K562 (cell line): ENCODE data around the gene ZFPM1. TPM values are rescaled to one million over a fixed set of nuclear protein-coding genes. Genes with fewer than 3 reads are reported as not detected.

ENCODE experiments used
- ARID2 ChIP-seq: fragments of 450-650 bp; IDR thresholded peaks from 2 replicates; pipeline ENCODE4 v1.6.1; 2017; ENCODE audit warnings: antibody characterized with exemption, mild to moderate bottlenecking
- ARID4B ChIP-seq: sonication (generic); formaldehyde crosslinking; IDR thresholded peaks from 2 replicates; pipeline ENCODE4 v1.8.0; 2022; ENCODE audit warnings: mild to moderate bottlenecking, missing genetic modification reagents
- ETS2 ChIP-seq: IDR thresholded peaks from 2 replicates; pipeline ENCODE4 v1.6.1; 2016; ENCODE audit warnings: borderline replicate concordance, missing genetic modification characterization, mild to moderate bottlenecking, moderate library complexity, missing compliant biosample characterization; ENCODE audit not compliant: poor library complexity, severe bottlenecking
- FUS ChIP-seq: fragments of 200-400 bp; formaldehyde crosslinking; optimal IDR thresholded peaks from 2 replicates; pipeline ENCODE3; 2017; ENCODE audit warnings: low read depth, low read length
- GTF3C2 ChIP-seq: IDR thresholded peaks from 3 replicates; pipeline ENCODE4 v1.6.1; 2011; ENCODE audit warnings: borderline replicate concordance, mild to moderate bottlenecking, moderate library complexity; ENCODE audit not compliant: insufficient read length; ENCODE audit errors: extremely low read depth
- IFI16 ChIP-seq: fragments of 250-450 bp; sonication (Bioruptor Pico); IDR thresholded peaks from 2 replicates; pipeline ENCODE4 v2.1.2; 2022; ENCODE audit warnings: mild to moderate bottlenecking, inconsistent platforms
- KDM4B ChIP-seq, 2 experiments: fragments of 450-650 bp in 1 of 2; sonication (generic) in 1 of 2; IDR thresholded peaks; 2 replicates each; pipeline ENCODE4 v1.6.1; 2016 to 2017; ENCODE audit warnings: borderline replicate concordance in 2 of 2, antibody characterized with exemption in 1 of 2, low read depth in 1 of 2, mild to moderate bottlenecking in 1 of 2
- MED1 ChIP-seq: sonication (generic); formaldehyde crosslinking; IDR thresholded peaks from 2 replicates; pipeline ENCODE4 v1.8.1; 2023; ENCODE audit warnings: missing genetic modification reagents, borderline replicate concordance
- NR2F6 ChIP-seq: fragments of 450-650 bp; formaldehyde crosslinking; IDR thresholded peaks from 2 replicates; pipeline ENCODE4 v1.4.0; 2020; ENCODE audit warnings: mild to moderate bottlenecking
- STAT5A ChIP-seq: IDR thresholded peaks from 2 replicates; pipeline ENCODE4 v1.6.1; 2012; ENCODE audit warnings: low read length, inconsistent platforms, borderline replicate concordance
- STAT6 ChIP-seq: sonication (generic); formaldehyde crosslinking; IDR thresholded peaks from 2 replicates; pipeline ENCODE4 v1.8.1; 2023; ENCODE audit warnings: mild to moderate bottlenecking, missing genetic modification reagents
- TAF9B ChIP-seq: fragments of 450-650 bp; IDR thresholded peaks from 2 replicates; pipeline ENCODE4 v1.6.1; 2018; ENCODE audit warnings: mild to moderate bottlenecking; ENCODE audit not compliant: partially characterized antibody
- ZBTB12 ChIP-seq: fragments of 250-450 bp; sonication (Bioruptor Pico); IDR thresholded peaks from 2 replicates; pipeline ENCODE4 v1.4.0; 2020
- ZNF239 ChIP-seq: fragments of 250-450 bp; sonication (Bioruptor Pico); IDR thresholded peaks from 2 replicates; pipeline ENCODE4 v1.4.0; 2020; ENCODE audit warnings: mild to moderate bottlenecking
- polyA plus RNA-seq, 8 experiments: library from polyadenylated mRNA; depleted of rRNA in 4 of 8; stranded (reverse) in 5 of 8; unstranded in 3 of 8; fragments of >200 nt; fragmentation: Nextera tagmentation in 2 of 8; fragmentation: Illumina TruSeq in 1 of 8; extraction: Ambion mirVana in 2 of 8; extraction: Trizol in 1 of 8; gene quantifications; 2 replicates each; pipeline versions ENCODE4 v1.2.1 to v1.2.3, GENCODE V29; 2011 to 2014; ENCODE audit warnings: inconsistent platforms in 1 of 8, missing spikeins in 1 of 8
- total RNA-seq, 7 experiments: library from RNA; depleted of rRNA in 6 of 7; stranded (reverse); fragments of >200 nt in 6 of 7; fragmentation: Illumina TruSeq in 2 of 7; extraction: Trizol in 2 of 7; gene quantifications; 2 replicates each; pipeline versions ENCODE4 v1.2.1 to v1.2.3, GENCODE V29; 2011 to 2021; ENCODE audit warnings: low replicate concordance in 1 of 7

The ZFPM1 gene
- total and polyA plus RNA-seq, 9 of the 15 experiments (the other 6 are each of a cell fraction or from before 2014, with no cell fraction given) = 0.03 to 35.9 (median 1.4) TPM

GRCh38 chr16:88497561-88498462 lies 44.7 kb downstream of the ZFPM1 start (continued):
- 0 out of 2 replicates have a peak, but pooled peaks have one; percentile 23 for TF ChIP-seq ZBTB12 (CRISPR knock-in tag)
- peak; percentile 77 for TF ChIP-seq STAT5A
- TF ChIP-seq ETS2 (tag) = no peak
- no peak for TF ChIP-seq FUS
- no peak for TF ChIP-seq ARID2
- no peak; the same call in 1 of the 2 replicates for TF ChIP-seq ZNF239 (CRISPR knock-in tag)
- TF ChIP-seq MED1 = no peak
- TF ChIP-seq STAT6 (CRISPR knock-in tag) = no peak
- TF ChIP-seq TAF9B = no peak
- TF ChIP-seq KDM4B (IDR thresholded peaks at IDR 0.05; ENCODE audit: borderline replicate concordance in 2 of 2, low read depth in 1 of 2) = peak in 1 of 2 experiments; percentile 90; a peak in 1 of 4 replicates
- no peak for TF ChIP-seq GTF3C2
- no peak for TF ChIP-seq IFI16 (CRISPR knock-in tag)
- no peak for TF ChIP-seq NR2F6
- no peak for TF ChIP-seq ARID4B (CRISPR knock-in tag)
